GM23338 (cell line): ENCODE data around the gene SNTG2.

Source experiments
- CREB1 ChIP-seq: fragments of 250-450 bp; sonication (Bioruptor Pico); IDR thresholded peaks from 2 replicates; pipeline ENCODE4 v1.5.0; 2020; ENCODE audit warnings: low read depth, mild to moderate bottlenecking, moderate library complexity
- EZH2 ChIP-seq: fragments of 200-600 bp; sonication (generic); IDR thresholded peaks from one replicate; pipeline ENCODE4 v1.8.0; 2017; ENCODE audit warnings: antibody characterized with exemption, mild to moderate bottlenecking, low read depth; ENCODE audit not compliant: unreplicated experiment
- EZH2phosphoT487 ChIP-seq: fragments of 200-600 bp; sonication (generic); IDR thresholded peaks from one replicate; pipeline ENCODE4 v1.8.1; 2018; ENCODE audit warnings: antibody characterized with exemption; ENCODE audit not compliant: unreplicated experiment
- JUNB ChIP-seq: IDR thresholded peaks from one replicate; pipeline ENCODE4 v1.6.1; 2016; ENCODE audit warnings: antibody characterized with exemption; ENCODE audit not compliant: unreplicated experiment
- POLR2AphosphoS5 ChIP-seq: IDR thresholded peaks from 2 replicates; pipeline ENCODE4 v1.6.1; 2016; ENCODE audit warnings: antibody characterized with exemption, low read depth
- ZNF331 ChIP-seq: fragments of 250-450 bp; sonication (Bioruptor Pico); IDR thresholded peaks from 2 replicates; pipeline ENCODE4 v1.5.0; 2020; ENCODE audit warnings: low read depth, mild to moderate bottlenecking, moderate library complexity
- TF ChIP-seq, protein P1 (sequence below): IDR thresholded peaks from one replicate; pipeline ENCODE4 v1.6.1; 2018; ENCODE audit warnings: antibody characterized with exemption; ENCODE audit not compliant: unreplicated experiment
- TF ChIP-seq, protein P2 (sequence below), 2 experiments: fragments of 200-600 bp in 1 of 2; sonication (generic) in 1 of 2; conservative IDR thresholded peaks; 2 replicates each; pipeline versions ENCODE4 v1.5.1 to v1.6.1; 2016 to 2017; ENCODE audit warnings: antibody characterized with exemption in 2 of 2, low read depth in 2 of 2, mild to moderate bottlenecking in 2 of 2, moderate library complexity in 1 of 2
- TF ChIP-seq, protein P3 (sequence below): IDR thresholded peaks from 2 replicates; pipeline ENCODE4 v1.6.1; 2016; ENCODE audit warnings: antibody characterized with exemption

DNA sequence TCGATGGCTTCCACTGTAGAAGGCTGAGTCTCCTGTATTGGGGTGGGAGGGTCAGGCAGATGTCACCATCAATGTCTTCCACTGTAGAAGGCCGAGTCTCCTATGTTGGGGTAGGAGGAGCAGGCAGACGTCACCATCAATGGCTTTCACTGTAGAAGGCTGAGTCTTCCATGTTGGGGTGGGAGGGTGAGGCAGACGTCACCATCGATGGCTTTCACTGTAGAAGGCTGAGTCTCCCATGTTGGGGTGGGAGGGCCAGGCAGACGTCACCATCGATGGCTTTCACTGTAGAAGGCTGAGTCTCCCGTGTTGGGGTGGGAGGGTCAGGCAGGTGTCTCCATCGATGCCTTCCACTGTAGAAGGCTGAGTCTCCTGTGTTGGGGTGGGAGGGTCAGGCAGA lies 345.1 kb downstream of the SNTG2 start:
- no peak for TF ChIP-seq POLR2AphosphoS5
- TF ChIP-seq, protein P1, sequence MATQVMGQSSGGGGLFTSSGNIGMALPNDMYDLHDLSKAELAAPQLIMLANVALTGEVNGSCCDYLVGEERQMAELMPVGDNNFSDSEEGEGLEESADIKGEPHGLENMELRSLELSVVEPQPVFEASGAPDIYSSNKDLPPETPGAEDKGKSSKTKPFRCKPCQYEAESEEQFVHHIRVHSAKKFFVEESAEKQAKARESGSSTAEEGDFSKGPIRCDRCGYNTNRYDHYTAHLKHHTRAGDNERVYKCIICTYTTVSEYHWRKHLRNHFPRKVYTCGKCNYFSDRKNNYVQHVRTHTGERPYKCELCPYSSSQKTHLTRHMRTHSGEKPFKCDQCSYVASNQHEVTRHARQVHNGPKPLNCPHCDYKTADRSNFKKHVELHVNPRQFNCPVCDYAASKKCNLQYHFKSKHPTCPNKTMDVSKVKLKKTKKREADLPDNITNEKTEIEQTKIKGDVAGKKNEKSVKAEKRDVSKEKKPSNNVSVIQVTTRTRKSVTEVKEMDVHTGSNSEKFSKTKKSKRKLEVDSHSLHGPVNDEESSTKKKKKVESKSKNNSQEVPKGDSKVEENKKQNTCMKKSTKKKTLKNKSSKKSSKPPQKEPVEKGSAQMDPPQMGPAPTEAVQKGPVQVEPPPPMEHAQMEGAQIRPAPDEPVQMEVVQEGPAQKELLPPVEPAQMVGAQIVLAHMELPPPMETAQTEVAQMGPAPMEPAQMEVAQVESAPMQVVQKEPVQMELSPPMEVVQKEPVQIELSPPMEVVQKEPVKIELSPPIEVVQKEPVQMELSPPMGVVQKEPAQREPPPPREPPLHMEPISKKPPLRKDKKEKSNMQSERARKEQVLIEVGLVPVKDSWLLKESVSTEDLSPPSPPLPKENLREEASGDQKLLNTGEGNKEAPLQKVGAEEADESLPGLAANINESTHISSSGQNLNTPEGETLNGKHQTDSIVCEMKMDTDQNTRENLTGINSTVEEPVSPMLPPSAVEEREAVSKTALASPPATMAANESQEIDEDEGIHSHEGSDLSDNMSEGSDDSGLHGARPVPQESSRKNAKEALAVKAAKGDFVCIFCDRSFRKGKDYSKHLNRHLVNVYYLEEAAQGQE, result no peak
- TF ChIP-seq EZH2, result no peak
- TF ChIP-seq, protein P2, sequence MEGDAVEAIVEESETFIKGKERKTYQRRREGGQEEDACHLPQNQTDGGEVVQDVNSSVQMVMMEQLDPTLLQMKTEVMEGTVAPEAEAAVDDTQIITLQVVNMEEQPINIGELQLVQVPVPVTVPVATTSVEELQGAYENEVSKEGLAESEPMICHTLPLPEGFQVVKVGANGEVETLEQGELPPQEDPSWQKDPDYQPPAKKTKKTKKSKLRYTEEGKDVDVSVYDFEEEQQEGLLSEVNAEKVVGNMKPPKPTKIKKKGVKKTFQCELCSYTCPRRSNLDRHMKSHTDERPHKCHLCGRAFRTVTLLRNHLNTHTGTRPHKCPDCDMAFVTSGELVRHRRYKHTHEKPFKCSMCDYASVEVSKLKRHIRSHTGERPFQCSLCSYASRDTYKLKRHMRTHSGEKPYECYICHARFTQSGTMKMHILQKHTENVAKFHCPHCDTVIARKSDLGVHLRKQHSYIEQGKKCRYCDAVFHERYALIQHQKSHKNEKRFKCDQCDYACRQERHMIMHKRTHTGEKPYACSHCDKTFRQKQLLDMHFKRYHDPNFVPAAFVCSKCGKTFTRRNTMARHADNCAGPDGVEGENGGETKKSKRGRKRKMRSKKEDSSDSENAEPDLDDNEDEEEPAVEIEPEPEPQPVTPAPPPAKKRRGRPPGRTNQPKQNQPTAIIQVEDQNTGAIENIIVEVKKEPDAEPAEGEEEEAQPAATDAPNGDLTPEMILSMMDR (conservative IDR thresholded peaks at IDR 0.05; ENCODE audit: low read depth in 2 of 2), result no peak
- TF ChIP-seq ZNF331 (CRISPR knock-in tag), result no peak
- no peak for TF ChIP-seq EZH2phosphoT487
- TF ChIP-seq JUNB, result no peak
- no peak for TF ChIP-seq CREB1 (CRISPR knock-in tag)
- TF ChIP-seq, protein P3, sequence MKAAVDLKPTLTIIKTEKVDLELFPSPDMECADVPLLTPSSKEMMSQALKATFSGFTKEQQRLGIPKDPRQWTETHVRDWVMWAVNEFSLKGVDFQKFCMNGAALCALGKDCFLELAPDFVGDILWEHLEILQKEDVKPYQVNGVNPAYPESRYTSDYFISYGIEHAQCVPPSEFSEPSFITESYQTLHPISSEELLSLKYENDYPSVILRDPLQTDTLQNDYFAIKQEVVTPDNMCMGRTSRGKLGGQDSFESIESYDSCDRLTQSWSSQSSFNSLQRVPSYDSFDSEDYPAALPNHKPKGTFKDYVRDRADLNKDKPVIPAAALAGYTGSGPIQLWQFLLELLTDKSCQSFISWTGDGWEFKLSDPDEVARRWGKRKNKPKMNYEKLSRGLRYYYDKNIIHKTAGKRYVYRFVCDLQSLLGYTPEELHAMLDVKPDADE, result no peak
